Measurements from ENCODE around the gene CAT. TPM values are rescaled to one million over a fixed set of nuclear protein-coding genes. Genes with fewer than 3 reads are reported as not detected.
"Not testable (repeated sequence)": the region's sequence is repeated elsewhere in the genome, so short reads cannot be mapped to it uniquely, and the experiment has no call there.

Gene CAT
- total RNA-seq, 2 donors from 2014 or later, result 22.2 to 27.8 TPM

DNA sequence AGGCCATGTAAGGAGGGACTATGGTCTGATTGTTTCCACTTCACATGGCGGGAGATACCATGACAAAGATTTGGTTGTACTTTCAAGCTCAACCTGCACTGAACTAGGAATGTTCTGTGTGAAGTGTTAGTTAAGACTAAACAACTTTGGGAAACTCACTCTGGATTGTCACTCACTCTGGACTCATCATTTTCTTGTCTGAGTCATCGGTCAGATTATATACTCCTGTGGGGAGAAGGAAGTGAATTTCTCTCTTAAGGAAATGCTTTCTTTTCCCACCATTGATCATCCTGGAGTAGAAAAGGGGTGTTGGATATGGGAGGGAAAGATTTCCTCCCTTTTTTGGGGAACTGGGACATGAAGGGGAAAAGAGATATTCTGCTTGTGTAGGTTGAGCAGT lies 26.9 kb upstream of the CAT start:
- peaks cover 29% of the 10 kb centered on the region for H3K27me3 Mint-ChIP-seq
- H3K27ac Mint-ChIP-seq, result no peak overlapping the region
- no peak overlapping the region for H3K4me3 Mint-ChIP-seq
- no peaks in the 10 kb centered on the region for H3K4me1 Mint-ChIP-seq
- DNase-seq (no peak), ATAC-seq (no peak)
- H3K36me3 Mint-ChIP-seq (ENCODE audit: low read depth), result no peaks in the 10 kb centered on the region
- H3K9me3 ChIP-seq (ENCODE audit: control insufficient read depth, low read length, poor library complexity, severe bottlenecking), result no peaks in the 10 kb centered on the region

DNA sequence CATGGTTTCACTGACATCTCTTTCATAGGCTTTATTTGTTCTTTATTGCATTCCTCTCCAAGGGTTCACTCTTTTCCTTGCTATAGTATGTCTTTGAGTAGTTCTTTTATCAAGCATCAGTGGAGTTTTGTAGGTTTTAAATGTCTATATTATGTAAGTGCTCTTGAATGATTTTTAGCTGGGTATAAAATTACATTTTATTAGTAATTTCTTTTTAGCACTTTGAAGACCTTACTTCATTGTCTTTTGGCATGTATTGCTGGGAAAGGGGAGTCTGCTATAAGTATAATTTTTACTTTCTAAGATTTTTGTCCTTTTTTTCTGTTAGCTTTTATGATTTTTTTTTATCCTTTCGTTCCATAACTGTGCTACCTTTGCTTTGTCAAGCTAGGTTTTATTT lies 25.5 kb upstream of the CAT start:
- DNase-seq (no peak), ATAC-seq (no peak)
- no peaks in the 10 kb centered on the region for H3K9me3 ChIP-seq (ENCODE audit: control insufficient read depth, low read length, poor library complexity, severe bottlenecking)
- no peak overlapping the region for H3K4me3 Mint-ChIP-seq
- H3K27ac Mint-ChIP-seq, result no peak overlapping the region
- H3K36me3 Mint-ChIP-seq (ENCODE audit: low read depth), result peaks cover 3% of the 10 kb centered on the region
- H3K4me1 Mint-ChIP-seq, result peaks cover 3% of the 10 kb centered on the region
- peaks cover 34% of the 10 kb centered on the region for H3K27me3 Mint-ChIP-seq

DNA sequence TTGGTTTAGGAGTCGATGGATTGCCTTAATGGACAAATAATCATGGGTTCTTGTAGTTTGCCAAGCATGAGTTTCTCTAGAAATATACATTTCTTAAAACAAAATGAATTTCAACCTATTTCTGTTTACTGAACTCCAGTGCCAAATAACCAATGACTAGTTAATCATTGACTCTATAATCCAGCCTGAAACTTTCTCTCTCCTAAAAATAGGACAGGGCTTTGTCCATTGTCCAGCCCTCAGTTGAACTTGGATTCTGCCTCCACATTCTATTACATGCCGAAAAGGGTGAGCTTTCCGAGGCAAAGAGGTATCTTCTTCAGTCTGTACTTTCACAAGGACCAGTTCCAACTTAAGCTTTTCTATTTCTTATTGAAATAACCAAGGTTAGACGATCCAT lies 23.2 kb upstream of the CAT start:
- H3K27me3 Mint-ChIP-seq, result peaks cover 31% of the 10 kb centered on the region
- H3K4me3 Mint-ChIP-seq, result no peak overlapping the region

DNA sequence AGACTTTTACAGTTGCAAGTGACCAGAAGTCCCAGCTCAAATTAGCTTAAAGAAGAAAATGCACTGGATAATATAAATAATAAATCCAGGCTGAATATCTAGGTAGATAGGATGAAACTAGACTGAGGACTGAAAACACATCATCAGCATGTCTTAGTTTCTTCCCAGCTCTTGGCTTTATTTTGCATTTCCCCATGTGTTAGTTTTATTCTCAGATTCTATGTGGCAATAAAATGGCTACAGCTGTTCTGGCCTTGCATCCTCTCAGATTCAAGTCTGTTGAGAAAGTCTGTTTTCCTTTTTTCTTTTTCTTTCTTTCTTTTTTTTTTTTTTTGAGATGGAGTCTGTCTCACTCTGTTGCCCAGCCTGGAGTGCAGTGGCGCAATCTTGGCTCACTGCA lies 22.6 kb upstream of the CAT start:
- DNase-seq (no peak), ATAC-seq (no peak)
- peaks cover 37% of the 10 kb centered on the region for H3K27me3 Mint-ChIP-seq
- H3K27ac Mint-ChIP-seq, result no peak overlapping the region
- H3K4me3 Mint-ChIP-seq, result no peak overlapping the region
- peaks cover 5% of the 10 kb centered on the region for H3K4me1 Mint-ChIP-seq
- H3K36me3 Mint-ChIP-seq (ENCODE audit: low read depth), result peaks cover 5% of the 10 kb centered on the region
- H3K9me3 ChIP-seq (ENCODE audit: control insufficient read depth, low read length, poor library complexity, severe bottlenecking), result no peaks in the 10 kb centered on the region

More for the DNA sequence above, 23.2 kb upstream of the CAT start:
- ATAC-seq (no peak), DNase-seq (no peak)
- H3K9me3 ChIP-seq (ENCODE audit: control insufficient read depth, low read length, poor library complexity, severe bottlenecking), result no peaks in the 10 kb centered on the region
- H3K36me3 Mint-ChIP-seq (ENCODE audit: low read depth), result peaks cover 5% of the 10 kb centered on the region
- H3K4me1 Mint-ChIP-seq, result peaks cover 5% of the 10 kb centered on the region
- H3K27ac Mint-ChIP-seq, result no peak overlapping the region

DNA sequence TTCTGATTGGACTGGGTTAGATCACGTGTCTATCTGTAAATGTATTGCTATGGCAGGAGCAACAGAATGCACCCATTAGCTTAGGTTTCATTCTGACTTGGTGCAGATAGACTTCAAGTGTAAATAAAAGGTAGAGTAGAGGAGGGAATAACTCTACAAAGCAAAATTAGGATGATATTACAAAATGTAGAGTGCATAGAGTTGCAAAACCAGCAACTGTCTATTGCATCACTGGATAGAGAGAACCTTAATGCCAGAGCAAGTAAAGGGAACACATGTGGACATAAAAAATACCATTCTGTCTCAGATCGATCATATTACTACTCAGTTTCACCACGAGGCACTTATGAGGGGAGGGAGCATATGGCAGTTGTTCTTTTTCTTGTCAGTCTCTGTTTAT lies 22.0 kb upstream of the CAT start:
- ATAC-seq (no peak), DNase-seq (no peak)
- H3K36me3 Mint-ChIP-seq (ENCODE audit: low read depth), result peaks cover 5% of the 10 kb centered on the region
- no peak overlapping the region for H3K4me3 Mint-ChIP-seq
- H3K4me1 Mint-ChIP-seq, result peaks cover 5% of the 10 kb centered on the region
- H3K27me3 Mint-ChIP-seq, result peaks cover 43% of the 10 kb centered on the region
- H3K27ac Mint-ChIP-seq, result no peak overlapping the region
- H3K9me3 ChIP-seq (ENCODE audit: control insufficient read depth, low read length, poor library complexity, severe bottlenecking), result no peaks in the 10 kb centered on the region

DNA sequence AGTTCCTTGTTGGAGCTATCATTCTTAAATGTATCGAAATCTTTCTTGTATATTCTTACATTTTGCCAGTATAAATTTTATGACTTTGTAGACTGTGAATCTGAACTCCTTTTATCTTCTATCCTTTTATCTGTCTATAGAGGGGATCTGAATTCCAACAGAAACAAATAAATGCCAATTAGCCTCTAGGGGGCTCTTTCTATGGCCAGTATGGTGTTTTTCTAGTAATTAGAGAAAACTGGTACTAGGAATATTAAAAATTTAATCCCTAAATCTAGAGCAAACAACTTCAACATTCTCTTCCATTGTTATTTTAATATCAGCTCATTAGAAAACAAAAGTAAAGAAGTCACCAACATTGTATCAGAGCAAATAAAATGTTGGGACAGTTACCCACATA lies 21.5 kb upstream of the CAT start:
- ATAC-seq, result no peak
- Mint-ChIP-seq H3K27me3 (peaks cover 47% of the 10 kb centered on the region), H3K4me3 (no peak overlapping the region), H3K4me1 (peaks cover 5% of the 10 kb centered on the region), H3K27ac (no peak overlapping the region), H3K36me3 (ENCODE audit: low read depth) (peaks cover 6% of the 10 kb centered on the region)
- H3K9me3 ChIP-seq (ENCODE audit: control insufficient read depth, low read length, poor library complexity, severe bottlenecking), result no peaks in the 10 kb centered on the region
- DNase-seq, result no peak

DNA sequence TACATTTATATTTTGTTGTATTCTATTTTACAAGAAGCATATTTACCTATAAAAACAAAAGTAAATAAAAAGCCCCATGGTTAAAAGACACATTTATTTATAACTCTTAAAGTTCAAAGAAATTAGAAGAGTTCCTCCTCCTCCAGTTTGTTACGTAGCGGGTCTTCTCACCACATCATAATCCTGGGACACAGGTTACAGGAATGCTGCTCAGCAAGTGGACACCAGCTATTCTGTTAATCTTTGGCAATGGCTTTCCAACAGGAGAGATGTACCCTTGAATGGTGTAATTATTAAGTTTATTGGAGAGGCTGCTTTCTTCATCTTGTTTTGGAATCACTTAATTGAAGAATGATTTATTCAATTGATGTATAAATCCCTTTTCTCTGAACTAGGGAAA lies 19.6 kb upstream of the CAT start:
- Mint-ChIP-seq H3K4me1 (peaks cover 5% of the 10 kb centered on the region), H3K27me3 (peaks cover 59% of the 10 kb centered on the region), H3K4me3 (no peak overlapping the region), H3K36me3 (ENCODE audit: low read depth) (peaks cover 7% of the 10 kb centered on the region), H3K27ac (no peak overlapping the region)
- ATAC-seq, result no peak
- DNase-seq, result no peak
- H3K9me3 ChIP-seq (ENCODE audit: control insufficient read depth, low read length, poor library complexity, severe bottlenecking), result no peaks in the 10 kb centered on the region

DNA sequence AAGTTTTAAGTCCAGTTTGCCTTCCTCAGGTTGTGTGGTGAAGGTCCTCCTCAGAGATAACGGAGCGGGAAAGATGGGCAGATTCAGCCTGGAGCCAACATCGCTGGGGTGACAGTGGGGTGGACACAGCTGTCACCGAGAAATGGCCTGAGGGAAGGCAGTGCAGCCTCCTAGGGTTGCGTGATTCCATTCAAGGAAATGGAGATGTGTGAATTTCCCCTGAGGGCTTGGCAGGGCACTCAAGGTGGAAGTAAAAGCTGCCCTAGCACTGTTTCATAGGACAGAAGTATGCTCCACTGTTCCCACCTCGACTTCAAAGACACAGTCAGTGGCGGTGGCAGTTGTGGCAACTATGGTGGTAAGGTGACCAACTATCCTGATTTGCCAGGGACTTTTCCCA lies 15.4 kb upstream of the CAT start:
- ATAC-seq (no peak), DNase-seq (no peak)
- no peak overlapping the region for H3K27ac Mint-ChIP-seq
- peaks cover 2% of the 10 kb centered on the region for H3K4me1 Mint-ChIP-seq
- no peaks in the 10 kb centered on the region for H3K9me3 ChIP-seq (ENCODE audit: control insufficient read depth, low read length, poor library complexity, severe bottlenecking)
- no peak overlapping the region for H3K4me3 Mint-ChIP-seq
- peaks cover 4% of the 10 kb centered on the region for H3K36me3 Mint-ChIP-seq (ENCODE audit: low read depth)
- peaks cover 60% of the 10 kb centered on the region for H3K27me3 Mint-ChIP-seq

DNA sequence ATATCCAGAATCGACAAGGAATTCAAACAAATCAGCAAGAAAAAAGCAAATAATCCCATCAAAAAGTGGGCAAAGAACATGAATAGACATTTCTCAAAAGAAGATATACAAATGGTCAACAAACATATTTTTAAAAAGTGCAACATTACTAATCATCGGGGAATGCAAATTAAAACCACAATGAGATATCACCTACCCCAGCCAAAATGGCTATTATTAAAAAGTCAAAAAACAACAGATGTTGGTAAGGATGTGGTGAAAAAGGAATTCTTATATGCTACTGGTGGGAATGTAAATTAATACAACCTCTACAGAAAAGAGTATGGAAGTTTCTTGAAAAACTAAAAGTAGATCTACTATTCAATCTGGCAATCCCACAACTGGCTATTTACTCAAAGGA lies 13.9 kb upstream of the CAT start:
- not testable (repeated sequence) for H3K36me3 Mint-ChIP-seq (ENCODE audit: low read depth); ATAC-seq; H3K4me3 Mint-ChIP-seq

DNA sequence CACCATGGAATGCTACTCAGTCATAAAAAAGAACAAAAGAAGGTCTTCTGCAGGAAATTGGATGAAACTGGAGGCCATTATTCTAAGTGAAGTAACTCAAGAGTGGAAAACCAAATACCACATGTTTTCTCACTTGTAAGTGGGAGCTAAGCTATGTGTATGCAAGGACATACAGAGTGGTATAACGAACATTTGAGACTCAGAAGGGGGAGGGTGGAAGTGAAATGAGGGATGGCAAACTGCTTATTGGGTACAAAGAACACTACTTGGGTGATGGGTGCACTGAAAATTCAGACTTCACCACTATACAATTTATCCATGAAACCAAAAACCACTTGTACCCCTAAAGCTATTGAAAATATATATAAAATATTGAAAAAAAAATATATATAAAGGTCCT lies 13.4 kb upstream of the CAT start:
- peaks cover 3% of the 10 kb centered on the region for H3K4me1 Mint-ChIP-seq
- peaks cover 5% of the 10 kb centered on the region for H3K36me3 Mint-ChIP-seq (ENCODE audit: low read depth)
- ATAC-seq (no peak), DNase-seq (no peak)
- H3K9me3 ChIP-seq (ENCODE audit: control insufficient read depth, low read length, poor library complexity, severe bottlenecking), result no peaks in the 10 kb centered on the region
- H3K4me3 Mint-ChIP-seq, result no peak overlapping the region
- peaks cover 63% of the 10 kb centered on the region for H3K27me3 Mint-ChIP-seq
- H3K27ac Mint-ChIP-seq, result no peak overlapping the region

More for the DNA sequence above, 13.9 kb upstream of the CAT start:
- DNase-seq; H3K9me3 ChIP-seq (ENCODE audit: control insufficient read depth, low read length, poor library complexity, severe bottlenecking); H3K4me1 Mint-ChIP-seq; H3K27ac Mint-ChIP-seq: not testable (repeated sequence)
- H3K27me3 Mint-ChIP-seq, result peaks cover 66% of the 10 kb centered on the region

DNA sequence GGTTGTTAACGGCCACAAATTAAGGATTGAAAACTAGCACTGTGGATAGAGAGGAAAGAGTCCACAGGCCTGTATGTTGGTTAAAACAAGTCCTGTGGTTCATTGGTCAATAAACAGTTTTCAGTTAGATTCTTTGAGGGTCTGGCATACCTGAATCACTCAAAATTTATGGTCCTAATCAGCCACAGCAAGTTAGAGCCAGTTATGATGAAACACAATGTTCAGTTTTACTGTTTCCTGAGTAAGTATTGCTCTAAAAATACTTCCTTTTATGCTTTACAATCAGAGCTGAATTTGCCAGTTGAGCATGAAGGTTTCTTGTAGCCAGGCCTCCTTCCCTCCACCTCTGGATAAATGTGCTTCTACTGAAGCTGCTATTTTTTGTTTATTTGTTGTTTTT lies 12.9 kb upstream of the CAT start:
- Mint-ChIP-seq H3K4me1 (peaks cover 4% of the 10 kb centered on the region), H3K4me3 (no peak overlapping the region), H3K27me3 (peaks cover 60% of the 10 kb centered on the region), H3K36me3 (ENCODE audit: low read depth) (peaks cover 5% of the 10 kb centered on the region), H3K27ac (no peak overlapping the region)
- no peak for DNase-seq
- H3K9me3 ChIP-seq (ENCODE audit: control insufficient read depth, low read length, poor library complexity, severe bottlenecking), result no peaks in the 10 kb centered on the region
- no peak for ATAC-seq

DNA sequence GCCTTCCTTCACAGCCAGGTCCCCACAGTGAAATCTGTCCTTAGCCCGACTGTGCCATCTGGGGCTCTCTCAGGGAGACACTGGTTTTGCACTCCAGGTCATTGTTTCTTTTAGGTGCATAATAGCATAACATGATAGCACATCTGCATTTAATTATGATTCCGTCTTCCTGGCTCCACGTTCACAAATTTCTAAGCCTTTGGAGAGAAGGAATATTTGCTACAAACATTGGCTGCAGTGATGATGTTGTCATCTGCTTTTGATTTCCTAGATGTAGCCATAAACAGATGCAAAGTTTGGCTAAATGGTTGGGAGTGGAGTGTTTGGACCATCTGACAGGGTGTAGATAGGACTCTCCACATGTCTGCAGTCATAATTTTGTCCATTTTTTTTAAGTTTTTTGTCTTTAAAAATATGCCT lies 12.0 kb upstream of the CAT start:
- peaks cover 56% of the 10 kb centered on the region for H3K27me3 Mint-ChIP-seq
- no peak overlapping the region for H3K27ac Mint-ChIP-seq
- no peaks in the 10 kb centered on the region for H3K9me3 ChIP-seq (ENCODE audit: control insufficient read depth, low read length, poor library complexity, severe bottlenecking)
- ATAC-seq, result no peak
- peaks cover 4% of the 10 kb centered on the region for H3K4me1 Mint-ChIP-seq
- H3K36me3 Mint-ChIP-seq (ENCODE audit: low read depth), result peaks cover 5% of the 10 kb centered on the region
- H3K4me3 Mint-ChIP-seq, result no peak overlapping the region
- no peak for DNase-seq

DNA sequence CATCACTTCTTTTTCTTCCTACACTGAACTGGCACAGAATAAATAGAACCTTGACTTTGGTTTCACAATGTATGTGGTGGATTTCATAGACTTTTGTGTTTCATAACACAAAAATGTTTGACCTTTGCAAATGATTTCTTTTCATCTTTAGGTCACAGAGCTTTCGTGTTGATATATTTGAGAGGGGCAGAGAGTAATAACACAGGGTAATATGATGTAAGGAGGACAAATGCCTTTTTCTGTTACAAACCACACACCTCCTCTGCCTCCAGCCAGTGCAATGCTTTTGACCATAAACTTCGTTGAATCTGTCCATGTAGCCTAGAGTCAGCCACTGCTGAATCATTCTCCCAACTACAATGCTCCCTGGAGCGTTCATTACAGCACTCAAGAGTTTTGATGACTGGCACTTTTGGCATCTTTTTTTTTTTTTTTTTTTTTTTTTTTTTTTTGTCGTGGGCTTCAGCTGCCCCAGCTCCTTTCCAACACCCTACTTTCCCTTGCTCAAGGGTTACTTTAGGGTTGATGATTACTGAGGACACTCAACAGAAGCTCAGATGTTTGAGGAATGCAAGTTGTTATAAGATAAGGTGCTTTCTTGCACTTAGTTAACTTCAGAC lies 11.4 kb upstream of the CAT start:
- Mint-ChIP-seq H3K36me3 (ENCODE audit: low read depth) (peaks cover 3% of the 10 kb centered on the region), H3K27me3 (peaks cover 56% of the 10 kb centered on the region), H3K4me1 (peaks cover 6% of the 10 kb centered on the region), H3K27ac (no peak overlapping the region), H3K4me3 (no peak overlapping the region)
- H3K9me3 ChIP-seq (ENCODE audit: control insufficient read depth, low read length, poor library complexity, severe bottlenecking), result no peaks in the 10 kb centered on the region
- ATAC-seq, result no peak
- no peak for DNase-seq

DNA sequence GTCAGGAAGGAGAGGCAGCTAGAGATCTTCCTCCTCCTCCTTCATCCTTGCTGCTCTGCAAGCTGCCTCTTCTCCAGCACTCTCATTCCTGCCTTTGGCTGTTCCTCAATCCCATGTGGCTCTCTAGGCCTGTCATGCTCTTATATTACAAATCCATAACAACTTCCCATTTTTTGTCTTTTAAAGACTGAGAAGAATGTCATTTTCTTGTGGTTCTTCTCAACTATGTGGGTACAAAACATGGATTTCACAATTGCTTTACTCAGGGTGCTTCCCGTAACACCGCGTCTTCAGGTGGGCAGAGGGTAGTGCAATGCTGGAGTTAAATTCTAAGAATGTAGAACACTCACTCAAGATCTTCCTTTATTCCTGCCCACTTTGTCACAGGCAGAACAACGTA lies 6.8 kb upstream of the CAT start:
- H3K4me3 Mint-ChIP-seq, result no peak overlapping the region
- ATAC-seq, result no peak
- peaks cover 8% of the 10 kb centered on the region for H3K4me1 Mint-ChIP-seq
- H3K9me3 ChIP-seq (ENCODE audit: control insufficient read depth, low read length, poor library complexity, severe bottlenecking), result no peaks in the 10 kb centered on the region
- H3K27me3 Mint-ChIP-seq, result peaks cover 41% of the 10 kb centered on the region
- peaks cover 2% of the 10 kb centered on the region for H3K36me3 Mint-ChIP-seq (ENCODE audit: low read depth)
- no peak for DNase-seq
- no peak overlapping the region for H3K27ac Mint-ChIP-seq

Data from T-helper 17 cell (primary cell).